ENCODE data around the gene GATAD2A. TPM values are rescaled to one million over a fixed set of nuclear protein-coding genes. Genes with fewer than 3 reads are reported as not detected.
A peak's percentile ranks its signal among the peaks of the same experiment; 100 is the strongest.

GATAD2A gene
- polyA plus RNA-seq, 1 experiment, result 24.2 TPM

GRCh38 chr19:19487077-19487949, 81.8 kb downstream of the GATAD2A start:
- Histone ChIP-seq H3K27me3 (ENCODE audit: control insufficient read depth, insufficient read depth, low read length) (no peaks in the 10 kb centered on the region), H3K36me3 (ENCODE audit: control insufficient read depth, insufficient read depth, low read length) (peaks cover 4% of the 10 kb centered on the region), H3K4me3 (ENCODE audit: low read depth, low read length) (no peak overlapping the region)
- DNase-seq (ENCODE audit: low read depth), result no peak
- POLR2A ChIA-PET, result no interaction called here
- CTCF ChIA-PET, result interaction anchor here (0.6 to 12.3 kb wide), 6 partner anchors 11 to 141 kb away, joined by 3 to 189 read pairs (median 3); partner anchors contain the start of gene GATAD2A
- TF ChIP-seq, protein P1, sequence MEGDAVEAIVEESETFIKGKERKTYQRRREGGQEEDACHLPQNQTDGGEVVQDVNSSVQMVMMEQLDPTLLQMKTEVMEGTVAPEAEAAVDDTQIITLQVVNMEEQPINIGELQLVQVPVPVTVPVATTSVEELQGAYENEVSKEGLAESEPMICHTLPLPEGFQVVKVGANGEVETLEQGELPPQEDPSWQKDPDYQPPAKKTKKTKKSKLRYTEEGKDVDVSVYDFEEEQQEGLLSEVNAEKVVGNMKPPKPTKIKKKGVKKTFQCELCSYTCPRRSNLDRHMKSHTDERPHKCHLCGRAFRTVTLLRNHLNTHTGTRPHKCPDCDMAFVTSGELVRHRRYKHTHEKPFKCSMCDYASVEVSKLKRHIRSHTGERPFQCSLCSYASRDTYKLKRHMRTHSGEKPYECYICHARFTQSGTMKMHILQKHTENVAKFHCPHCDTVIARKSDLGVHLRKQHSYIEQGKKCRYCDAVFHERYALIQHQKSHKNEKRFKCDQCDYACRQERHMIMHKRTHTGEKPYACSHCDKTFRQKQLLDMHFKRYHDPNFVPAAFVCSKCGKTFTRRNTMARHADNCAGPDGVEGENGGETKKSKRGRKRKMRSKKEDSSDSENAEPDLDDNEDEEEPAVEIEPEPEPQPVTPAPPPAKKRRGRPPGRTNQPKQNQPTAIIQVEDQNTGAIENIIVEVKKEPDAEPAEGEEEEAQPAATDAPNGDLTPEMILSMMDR (IDR thresholded peaks at IDR 0.05; ENCODE audit: insufficient read depth, low read depth, low read length), result no peak

- ChIA-PET CTCF (interaction anchor here (0.6 to 12.3 kb wide), 6 partner anchors 12 to 142 kb away, joined by 3 to 189 read pairs (median 4); partner anchors contain the start of gene GATAD2A), POLR2A (no interaction called here)
Observed at GRCh38 chr19:19487950-19488874, 82.7 kb downstream of the GATAD2A start.

DNA sequence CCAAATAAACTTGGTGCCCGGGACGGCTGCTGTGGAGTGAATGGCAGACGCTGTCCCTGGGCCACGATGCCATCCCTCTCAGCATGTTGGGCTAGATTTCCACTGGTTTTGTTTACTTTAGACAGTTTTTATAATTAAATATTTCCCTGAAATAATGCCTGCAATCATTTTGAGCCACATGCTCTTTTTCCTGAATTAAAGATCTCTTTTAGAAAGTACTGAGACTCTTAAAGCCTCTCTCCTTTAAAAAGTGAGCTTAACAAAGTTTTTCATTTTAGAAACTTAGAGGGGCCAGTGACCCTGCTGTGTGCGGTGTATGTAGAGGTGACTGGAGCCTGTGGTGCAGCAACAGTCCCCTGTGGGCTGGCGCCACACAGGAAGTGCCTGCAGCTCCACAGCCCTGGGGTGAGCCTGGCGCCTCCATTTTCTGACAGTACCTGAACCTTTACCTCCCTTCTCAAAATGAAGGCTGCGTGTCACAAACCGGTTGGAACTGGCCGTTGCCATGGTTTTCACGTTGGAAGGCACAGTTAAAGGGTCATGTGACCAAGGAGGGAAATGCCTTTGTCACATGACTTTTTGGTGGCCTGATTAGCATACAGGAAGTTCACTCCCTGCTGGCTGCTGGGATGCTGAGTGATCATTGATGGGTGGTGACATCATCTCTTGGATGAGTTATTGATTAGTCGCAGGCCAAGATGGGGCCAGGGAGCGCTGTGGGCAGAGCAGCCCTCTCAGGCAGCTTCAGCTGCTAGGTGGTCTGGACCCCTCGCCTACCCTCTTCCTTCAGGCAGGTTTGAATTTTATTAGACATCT, 83.6 kb downstream of the GATAD2A start:
- TF ChIP-seq, protein P1 (IDR thresholded peaks at IDR 0.05; ENCODE audit: insufficient read depth, low read depth, low read length), result no peak
- no peaks in the 10 kb centered on the region for H3K27me3 ChIP-seq (ENCODE audit: control insufficient read depth, insufficient read depth, low read length)
- peaks cover 8% of the 10 kb centered on the region for H3K36me3 ChIP-seq (ENCODE audit: control insufficient read depth, insufficient read depth, low read length)
- ChIA-PET POLR2A (no interaction called here), CTCF (interaction anchor here (0.9 to 12.3 kb wide), 16 partner anchors 14 to 315 kb away, joined by 3 to 189 read pairs (median 8); partner anchors contain the start of gene GATAD2A)
- no peak overlapping the region for H3K4me3 ChIP-seq (ENCODE audit: low read depth, low read length)
- DNase-seq (ENCODE audit: low read depth), result peak; percentile 74

More at GRCh38 chr19:19487950-19488874, 82.7 kb downstream of the GATAD2A start:
- TF ChIP-seq, protein P1 (IDR thresholded peaks at IDR 0.05; ENCODE audit: insufficient read depth, low read depth, low read length), result no peak
- no peak overlapping the region for H3K4me3 ChIP-seq (ENCODE audit: low read depth, low read length)
- no peak for DNase-seq (ENCODE audit: low read depth)
- no peaks in the 10 kb centered on the region for H3K27me3 ChIP-seq (ENCODE audit: control insufficient read depth, insufficient read depth, low read length)
- H3K36me3 ChIP-seq (ENCODE audit: control insufficient read depth, insufficient read depth, low read length), result peaks cover 8% of the 10 kb centered on the region

GRCh38 chr19:19489804-19490204, 84.3 kb downstream of the GATAD2A start:
- no peak for DNase-seq (ENCODE audit: low read depth)
- TF ChIP-seq, protein P1 (IDR thresholded peaks at IDR 0.05; ENCODE audit: insufficient read depth, low read depth, low read length), result no peak
- Histone ChIP-seq H3K36me3 (ENCODE audit: control insufficient read depth, insufficient read depth, low read length) (peaks cover 15% of the 10 kb centered on the region), H3K4me3 (ENCODE audit: low read depth, low read length) (no peak overlapping the region), H3K27me3 (ENCODE audit: control insufficient read depth, insufficient read depth, low read length) (no peaks in the 10 kb centered on the region)
- POLR2A ChIA-PET, result interaction anchor here (1.1 kb wide), 1 partner anchor 125 kb away, joined by 5 read pairs; no protein-coding TSS in a partner anchor
- CTCF ChIA-PET, result interaction anchor here (0.8 to 12.3 kb wide), 30 partner anchors 15 to 315 kb away, joined by 3 to 189 read pairs (median 6); partner anchors contain the start of gene GATAD2A
